Measurements from ENCODE around the gene SOS1.

GRCh38 chr2:39065616-39066015 lies 55.2 kb downstream of the SOS1 start:
- TF ChIP-seq CTCF (IDR thresholded peaks at IDR 0.05; ENCODE audit: low read depth, low read length) (no peak), POLR2A (IDR thresholded peaks at IDR 0.05; ENCODE audit: extremely low read depth, insufficient read length) (no peak), MAX (IDR thresholded peaks at IDR 0.05; ENCODE audit: low read depth, low read length) (no peak), MYC (IDR thresholded peaks at IDR 0.05; ENCODE audit: low read depth, low read length) (no peak)
